Loucy (cell line): Measurements from ENCODE around the gene ZNF560.

ENCODE experiments used
- EZH2phosphoT487 ChIP-seq: fragments of 200-600 bp; IDR thresholded peaks from 2 replicates; pipeline ENCODE4 v1.6.1; 2018; ENCODE audit warnings: antibody characterized with exemption, mild to moderate bottlenecking, moderate library complexity, borderline replicate concordance
- TF ChIP-seq, protein P1 (sequence below): fragments of 200-600 bp; sonication (generic); conservative IDR thresholded peaks from 2 replicates; pipeline ENCODE4 v1.5.1; 2014; ENCODE audit warnings: mild to moderate bottlenecking, antibody characterized with exemption, low read length

DNA sequence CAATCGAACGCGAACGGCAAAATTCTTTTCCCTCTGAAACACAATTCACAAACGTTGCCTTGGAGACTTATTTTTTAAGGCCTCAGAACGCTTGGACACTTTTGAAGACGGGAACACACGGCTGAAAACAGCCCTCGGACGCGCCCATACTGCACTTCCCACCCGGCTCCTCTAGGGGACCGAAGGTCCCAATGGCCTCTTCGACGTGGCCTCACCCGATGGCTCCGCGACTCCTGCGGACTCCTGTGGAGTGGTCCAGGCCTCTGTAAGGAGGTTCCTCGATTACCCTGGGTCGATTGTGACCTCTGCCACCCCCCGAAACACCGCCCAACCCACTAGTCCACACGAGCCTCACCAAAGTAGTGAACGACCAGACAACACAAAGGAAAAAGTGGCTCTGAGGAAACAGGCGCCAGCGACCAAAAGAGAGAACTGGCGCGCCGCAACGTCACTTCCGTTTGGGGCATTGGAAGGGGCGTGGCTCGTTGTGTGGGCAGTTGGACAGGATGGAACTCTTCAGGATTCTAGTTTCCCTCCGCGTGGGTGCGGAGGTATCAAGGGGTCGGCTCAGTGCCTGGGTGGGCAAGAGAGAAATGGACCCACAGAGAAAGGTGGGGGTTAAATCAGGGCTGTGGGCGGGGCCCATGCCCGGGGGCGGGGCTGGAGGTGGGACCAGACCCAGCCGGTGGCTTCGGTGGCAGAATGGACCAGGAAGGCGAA, at the start of gene ZNF560:
- TF ChIP-seq, protein P1, sequence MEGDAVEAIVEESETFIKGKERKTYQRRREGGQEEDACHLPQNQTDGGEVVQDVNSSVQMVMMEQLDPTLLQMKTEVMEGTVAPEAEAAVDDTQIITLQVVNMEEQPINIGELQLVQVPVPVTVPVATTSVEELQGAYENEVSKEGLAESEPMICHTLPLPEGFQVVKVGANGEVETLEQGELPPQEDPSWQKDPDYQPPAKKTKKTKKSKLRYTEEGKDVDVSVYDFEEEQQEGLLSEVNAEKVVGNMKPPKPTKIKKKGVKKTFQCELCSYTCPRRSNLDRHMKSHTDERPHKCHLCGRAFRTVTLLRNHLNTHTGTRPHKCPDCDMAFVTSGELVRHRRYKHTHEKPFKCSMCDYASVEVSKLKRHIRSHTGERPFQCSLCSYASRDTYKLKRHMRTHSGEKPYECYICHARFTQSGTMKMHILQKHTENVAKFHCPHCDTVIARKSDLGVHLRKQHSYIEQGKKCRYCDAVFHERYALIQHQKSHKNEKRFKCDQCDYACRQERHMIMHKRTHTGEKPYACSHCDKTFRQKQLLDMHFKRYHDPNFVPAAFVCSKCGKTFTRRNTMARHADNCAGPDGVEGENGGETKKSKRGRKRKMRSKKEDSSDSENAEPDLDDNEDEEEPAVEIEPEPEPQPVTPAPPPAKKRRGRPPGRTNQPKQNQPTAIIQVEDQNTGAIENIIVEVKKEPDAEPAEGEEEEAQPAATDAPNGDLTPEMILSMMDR = no peak
- TF ChIP-seq EZH2phosphoT487 = no peak
